ENCODE data around the gene CCL27.
A peak's percentile ranks its signal among the peaks of the same experiment; 100 is the strongest.

CCL27 gene

GRCh38 chr9:34675048-34675714, 12.7 kb upstream of the CCL27 start:
- DNase-seq (ENCODE audit: extremely low spot score) = peak; percentile 72
- ChIA-PET CTCF (interaction anchor here (0.6 to 3.8 kb wide), 14 partner anchors 8 to 309 kb away, joined by 3 to 49 read pairs (median 4); no protein-coding TSS in a partner anchor), POLR2A (no interaction called here)
- TF ChIP-seq, protein P1, sequence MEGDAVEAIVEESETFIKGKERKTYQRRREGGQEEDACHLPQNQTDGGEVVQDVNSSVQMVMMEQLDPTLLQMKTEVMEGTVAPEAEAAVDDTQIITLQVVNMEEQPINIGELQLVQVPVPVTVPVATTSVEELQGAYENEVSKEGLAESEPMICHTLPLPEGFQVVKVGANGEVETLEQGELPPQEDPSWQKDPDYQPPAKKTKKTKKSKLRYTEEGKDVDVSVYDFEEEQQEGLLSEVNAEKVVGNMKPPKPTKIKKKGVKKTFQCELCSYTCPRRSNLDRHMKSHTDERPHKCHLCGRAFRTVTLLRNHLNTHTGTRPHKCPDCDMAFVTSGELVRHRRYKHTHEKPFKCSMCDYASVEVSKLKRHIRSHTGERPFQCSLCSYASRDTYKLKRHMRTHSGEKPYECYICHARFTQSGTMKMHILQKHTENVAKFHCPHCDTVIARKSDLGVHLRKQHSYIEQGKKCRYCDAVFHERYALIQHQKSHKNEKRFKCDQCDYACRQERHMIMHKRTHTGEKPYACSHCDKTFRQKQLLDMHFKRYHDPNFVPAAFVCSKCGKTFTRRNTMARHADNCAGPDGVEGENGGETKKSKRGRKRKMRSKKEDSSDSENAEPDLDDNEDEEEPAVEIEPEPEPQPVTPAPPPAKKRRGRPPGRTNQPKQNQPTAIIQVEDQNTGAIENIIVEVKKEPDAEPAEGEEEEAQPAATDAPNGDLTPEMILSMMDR (IDR thresholded peaks at IDR 0.05; ENCODE audit: control extremely low read depth, extremely low read depth, low read depth, missing control alignments) = peak; percentile 91

- POLR2A ChIA-PET = no interaction called here
- no peak for DNase-seq (ENCODE audit: extremely low spot score)
- CTCF ChIA-PET = interaction anchor here (1.0 to 3.8 kb wide), 7 partner anchors 11 to 195 kb away, joined by 3 to 49 read pairs (median 7); no protein-coding TSS in a partner anchor
- TF ChIP-seq, protein P1 (IDR thresholded peaks at IDR 0.05; ENCODE audit: control extremely low read depth, extremely low read depth, low read depth, missing control alignments) = no peak
These were observed 12.0 kb upstream of the CCL27 start for GRCh38 chr9:34674440-34674839.

DNA sequence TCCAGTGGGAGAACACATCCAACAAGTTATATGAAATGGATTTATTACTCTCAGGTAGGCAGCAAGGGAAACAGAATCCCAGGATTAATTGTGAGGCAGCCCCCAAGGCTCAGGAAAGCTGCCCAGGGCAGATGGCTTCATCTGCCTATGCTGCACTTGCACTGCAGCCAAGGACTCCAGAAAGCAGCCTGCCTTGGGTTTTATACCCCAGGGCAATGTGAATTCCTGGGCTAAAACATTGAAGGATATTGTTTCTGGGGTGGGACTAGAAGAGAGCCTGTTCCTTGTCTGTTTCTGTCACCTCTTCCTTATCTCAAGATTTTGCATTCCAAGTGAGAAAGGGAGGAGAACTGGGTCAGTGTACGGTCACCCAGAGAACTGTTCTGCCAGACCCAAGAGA, 8.8 kb upstream of the CCL27 start:
- CTCF ChIA-PET = interaction anchor here (1.5 to 2.3 kb wide), 2 partner anchors 25 to 31 kb away, joined by 4 to 6 read pairs; partner anchors contain the start of gene GALT
- POLR2A ChIA-PET = no interaction called here
- DNase-seq (ENCODE audit: extremely low spot score) = no peak
- TF ChIP-seq, protein P1 (IDR thresholded peaks at IDR 0.05; ENCODE audit: control extremely low read depth, extremely low read depth, low read depth, missing control alignments) = no peak

- DNase-seq (ENCODE audit: extremely low spot score) = no peak
- CTCF ChIA-PET = interaction anchor here (0.7 to 2.3 kb wide), 4 partner anchors 8 to 50 kb away, joined by 3 to 6 read pairs (median 4); partner anchors contain the start of genes DCTN3 and GALT
- TF ChIP-seq, protein P1 (IDR thresholded peaks at IDR 0.05; ENCODE audit: control extremely low read depth, extremely low read depth, low read depth, missing control alignments) = no peak
- POLR2A ChIA-PET = no interaction called here
These were observed 7.5 kb upstream of the CCL27 start for GRCh38 chr9:34669809-34670562.

- ChIA-PET POLR2A (interaction anchor here (0.9 kb wide), 1 partner anchor 28 kb away, joined by 4 read pairs; the partner anchor contains the start of gene SIGMAR1), CTCF (interaction anchor here (1.0 to 8.5 kb wide), 12 partner anchors 13 to 62 kb away, joined by 3 to 84 read pairs (median 4); partner anchors contain the start of genes DCTN3, GALT, RPP25L and SIGMAR1)
- TF ChIP-seq, protein P1 (IDR thresholded peaks at IDR 0.05; ENCODE audit: control extremely low read depth, extremely low read depth, low read depth, missing control alignments) = no peak
- DNase-seq (ENCODE audit: extremely low spot score) = peak; percentile 94
These were observed 3.2 kb upstream of the CCL27 start for GRCh38 chr9:34665381-34666250.

GRCh38 chr9:34665067-34665380, 2.6 kb upstream of the CCL27 start:
- POLR2A ChIA-PET = interaction anchor here (0.9 kb wide), 1 partner anchor 27 kb away, joined by 4 read pairs; the partner anchor contains the start of gene SIGMAR1
- TF ChIP-seq, protein P1 (IDR thresholded peaks at IDR 0.05; ENCODE audit: control extremely low read depth, extremely low read depth, low read depth, missing control alignments) = no peak
- CTCF ChIA-PET = interaction anchor here (0.7 to 8.5 kb wide), 13 partner anchors 8 to 61 kb away, joined by 3 to 84 read pairs (median 4); partner anchors contain the start of genes DCTN3, GALT, RPP25L and SIGMAR1
- DNase-seq (ENCODE audit: extremely low spot score) = no peak

Measured in GM10248 (cell line).